MM.1S (cell line): ENCODE data around the gene ABCC1.

Source experiments
- CTCF ChIP-seq: fragments of 300-600 bp; sonication (generic); IDR thresholded peaks from 2 replicates; pipeline ENCODE4 v1.5.1; 2016; ENCODE audit warnings: antibody characterized with exemption, low read length, mixed read lengths
- EZH2 ChIP-seq: fragments of 300-600 bp; sonication (generic); optimal IDR thresholded peaks from 2 replicates; pipeline ENCODE3; 2017; ENCODE audit warnings: low read depth, mild to moderate bottlenecking, antibody characterized with exemption, low read length, mixed read lengths
- EZH2phosphoT487 ChIP-seq: fragments of 300-600 bp; sonication (generic); IDR thresholded peaks from 2 replicates; pipeline ENCODE4 v1.6.1; 2018; ENCODE audit warnings: antibody characterized with exemption, low read length

GRCh38 chr16:16092925-16093627 is 143.7 kb downstream of the ABCC1 start:
- TF ChIP-seq CTCF: no peak
- no peak for TF ChIP-seq EZH2
- no peak for TF ChIP-seq EZH2phosphoT487
